ENCODE results near the gene PCDHGA4. TPM values are rescaled to one million over a fixed set of nuclear protein-coding genes. Genes with fewer than 3 reads are reported as not detected.
"Not testable (repeated sequence)": the region's sequence is repeated elsewhere in the genome, so short reads cannot be mapped to it uniquely, and the experiment has no call there.

The PCDHGA4 gene
- polyA plus RNA-seq, 6 donors from 2014 or later: 0.14 to 0.16 TPM; not detected in 4

DNA sequence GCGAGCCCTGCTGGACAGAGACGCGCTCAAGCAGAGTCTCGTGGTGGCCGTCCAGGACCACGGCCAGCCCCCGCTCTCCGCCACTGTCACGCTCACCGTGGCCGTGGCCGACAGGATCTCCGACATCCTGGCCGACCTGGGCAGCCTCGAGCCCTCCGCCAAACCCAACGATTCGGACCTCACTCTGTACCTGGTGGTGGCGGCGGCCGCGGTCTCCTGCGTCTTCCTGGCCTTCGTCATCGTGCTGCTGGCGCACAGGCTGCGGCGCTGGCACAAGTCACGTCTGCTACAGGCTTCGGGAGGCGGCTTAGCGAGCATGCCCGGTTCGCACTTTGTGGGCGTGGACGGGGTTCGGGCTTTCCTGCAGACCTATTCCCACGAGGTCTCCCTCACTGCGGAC, 22.2 kb upstream of the PCDHGA4 start:
- not testable (repeated sequence) for H3K4me3 Mint-ChIP-seq; H3K4me1 Mint-ChIP-seq; ATAC-seq (ENCODE audit: low read depth in 2 of 2); DNase-seq; H3K27ac Mint-ChIP-seq
- Mint-ChIP-seq H3K36me3 (peaks cover 14 to 30% of the 10 kb centered on the region in 2 donors), H3K27me3 (peaks cover 75 to 90% (median 85%) of the 10 kb centered on the region in 3 donors), H3K9me3 (peaks cover 9 to 93% (median 75%) of the 10 kb centered on the region in 7 donors)

DNA sequence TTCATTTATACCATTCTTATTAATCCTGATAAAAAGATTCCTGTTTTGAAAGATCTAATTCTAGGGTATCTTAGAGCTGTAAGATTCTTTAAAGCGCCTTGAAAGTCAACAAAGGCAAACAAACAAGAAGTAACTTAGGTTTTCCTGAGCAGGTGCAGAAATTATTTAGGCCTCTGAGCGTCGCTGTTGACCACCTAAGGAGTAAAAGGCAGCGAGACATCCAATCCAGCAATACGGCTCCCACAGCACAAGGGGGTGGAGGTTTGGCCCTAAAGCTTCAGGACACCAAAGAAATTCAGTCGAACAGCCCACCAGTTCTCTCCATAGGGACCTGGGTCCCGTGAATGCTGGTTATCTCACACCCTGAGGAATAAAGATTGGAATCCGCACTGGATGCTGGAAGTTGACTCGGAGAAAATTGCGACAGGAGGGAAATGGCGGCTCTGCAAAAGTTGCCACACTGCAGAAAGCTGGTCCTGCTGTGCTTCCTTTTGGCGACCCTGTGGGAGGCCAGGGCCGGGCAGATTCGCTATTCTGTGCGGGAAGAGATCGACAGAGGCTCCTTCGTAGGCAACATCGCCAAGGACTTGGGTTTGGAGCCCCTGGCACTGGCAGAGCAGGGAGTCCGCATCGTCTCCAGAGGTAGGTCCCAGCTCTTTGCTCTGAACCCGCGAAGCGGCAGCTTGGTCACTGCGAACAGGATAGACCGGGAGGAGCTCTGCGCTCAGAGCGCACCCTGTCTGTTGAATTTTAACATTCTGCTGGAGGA, 16.1 kb upstream of the PCDHGA4 start, which contains the start of gene PCDHGA2:
TSS of gene PCDHGA2 (plus strand) at position 223 of the 769 bp plus-strand sequence.
- DNase-seq (no peak), ATAC-seq (ENCODE audit: low read depth in 2 of 2) (no peak)
- Mint-ChIP-seq H3K36me3 (peaks cover 9 to 31% of the 10 kb centered on the region in 2 donors), H3K4me1 (peaks cover 0 to 3% (median 0%) of the 10 kb centered on the region in 3 donors), H3K4me3 (peak within 1 kb of the TSS in 2 of 8 donors; percentile 8 to 65), H3K9me3 (peaks cover 19 to 92% (median 70%) of the 10 kb centered on the region in 7 donors), H3K27me3 (peaks cover 76 to 92% (median 87%) of the 10 kb centered on the region in 3 donors), H3K27ac (peak within 1 kb of the TSS in 1 of 6 donors; percentile 69)

DNA sequence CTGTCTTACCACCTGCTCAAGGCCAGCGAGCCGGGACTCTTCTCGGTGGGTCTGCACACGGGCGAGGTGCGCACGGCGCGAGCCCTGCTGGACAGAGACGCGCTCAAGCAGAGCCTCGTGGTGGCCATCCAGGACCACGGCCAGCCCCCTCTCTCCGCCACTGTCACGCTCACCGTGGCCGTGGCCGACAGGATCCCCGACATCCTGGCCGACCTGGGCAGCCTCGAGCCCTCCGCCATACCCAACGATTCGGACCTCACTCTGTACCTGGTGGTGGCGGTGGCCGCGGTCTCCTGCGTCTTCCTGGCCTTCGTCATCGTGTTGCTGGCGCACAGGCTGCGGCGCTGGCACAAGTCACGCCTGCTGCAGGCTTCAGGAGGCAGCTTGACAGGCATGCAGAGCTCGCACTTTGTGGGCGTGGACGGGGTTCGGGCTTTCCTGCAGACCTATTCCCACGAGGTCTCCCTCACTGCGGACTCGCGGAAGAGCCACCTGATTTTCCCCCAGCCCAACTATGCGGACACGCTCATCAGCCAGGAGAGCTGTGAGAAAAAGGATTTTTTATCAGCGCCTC, 14.0 kb upstream of the PCDHGA4 start:
- Mint-ChIP-seq H3K9me3 (peaks cover 20 to 89% (median 65%) of the 10 kb centered on the region in 7 donors), H3K27me3 (peaks cover 67 to 89% (median 87%) of the 10 kb centered on the region in 3 donors), H3K36me3 (peaks cover 15 to 28% of the 10 kb centered on the region in 2 donors)
- not testable (repeated sequence) for H3K4me1 Mint-ChIP-seq; DNase-seq; H3K4me3 Mint-ChIP-seq; H3K27ac Mint-ChIP-seq; ATAC-seq (ENCODE audit: low read depth in 2 of 2)

DNA sequence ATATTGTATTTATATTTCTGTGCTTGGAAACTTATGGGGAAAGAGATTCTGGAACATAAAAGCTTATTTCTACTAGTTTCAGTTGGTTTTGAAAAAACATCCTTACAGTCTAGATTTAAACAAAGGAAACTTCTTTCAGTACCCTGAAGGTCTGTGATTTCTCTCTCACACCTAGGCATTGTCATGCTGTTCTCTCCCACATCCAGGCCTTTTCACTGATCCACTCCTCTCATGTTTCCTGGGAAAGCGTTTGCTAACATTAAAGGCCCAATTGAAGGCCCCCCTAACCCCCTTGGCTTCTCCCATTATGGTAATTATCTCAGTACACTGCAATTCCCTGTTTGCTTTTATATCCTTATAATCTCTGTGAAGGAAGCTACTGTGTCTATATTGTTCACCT, 12.0 kb upstream of the PCDHGA4 start:
- ATAC-seq (ENCODE audit: low read depth in 2 of 2) (no peak), DNase-seq (no peak)
- peaks cover 14 to 38% of the 10 kb centered on the region in 2 donors for H3K36me3 Mint-ChIP-seq
- H3K27me3 Mint-ChIP-seq: peaks cover 58 to 87% (median 84%) of the 10 kb centered on the region in 3 donors
- H3K4me1 Mint-ChIP-seq: peaks cover 0 to 4% (median 0%) of the 10 kb centered on the region in 3 donors
- no peak overlapping the region for H3K27ac Mint-ChIP-seq
- peaks cover 23 to 84% (median 54%) of the 10 kb centered on the region in 7 donors for H3K9me3 Mint-ChIP-seq
- no peak overlapping the region for H3K4me3 Mint-ChIP-seq

DNA sequence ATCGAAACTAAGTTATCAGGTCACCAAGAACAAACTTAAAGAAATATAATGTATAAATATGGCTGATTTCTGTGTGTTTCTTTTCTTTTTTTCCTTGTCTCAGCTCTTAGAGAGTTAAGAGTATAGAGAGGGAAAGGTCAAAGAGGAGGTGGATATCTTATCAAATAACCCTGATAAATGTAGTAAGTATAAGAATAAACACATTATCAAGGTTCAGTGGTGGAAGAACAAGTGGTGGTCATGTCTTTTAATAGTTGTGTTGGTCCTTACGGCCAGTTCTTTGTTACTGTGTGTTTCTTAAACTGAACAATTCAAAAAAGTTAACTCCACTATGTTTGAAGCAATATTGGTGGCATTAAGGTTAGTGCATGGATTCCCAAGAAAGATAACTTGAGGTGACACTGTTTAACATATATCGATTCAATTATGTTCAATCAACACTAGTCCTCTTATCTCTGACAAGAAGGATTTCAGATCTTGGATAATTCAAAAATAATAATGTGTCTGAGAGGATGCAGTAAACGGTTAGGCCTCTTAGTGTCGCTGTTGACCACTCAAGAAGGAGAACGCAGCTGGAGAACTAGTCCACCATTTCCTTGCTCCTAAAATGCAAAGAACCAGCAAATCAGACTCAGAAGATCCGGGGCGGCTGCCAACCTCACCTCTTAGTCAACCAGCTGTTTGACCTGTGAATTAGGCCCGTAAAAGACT, 11.4 kb upstream of the PCDHGA4 start, which contains the start of gene PCDHGA3:
TSS of gene PCDHGA3 (plus strand) at position 588 of the 711 bp plus-strand sequence. CDS start 205 bp downstream, outside the sequence.
- Mint-ChIP-seq H3K4me1 (peaks cover 0 to 4% (median 0%) of the 10 kb centered on the region in 3 donors), H3K36me3 (peaks cover 8 to 33% of the 10 kb centered on the region in 2 donors), H3K27me3 (peaks cover 57 to 84% (median 84%) of the 10 kb centered on the region in 3 donors), H3K4me3 (peak within 1 kb of the TSS in 5 of 8 donors; percentile 22 to 56 (median 37)), H3K27ac (peak within 1 kb of the TSS in 1 of 6 donors; percentile 59), H3K9me3 (peaks cover 19 to 84% (median 48%) of the 10 kb centered on the region in 7 donors)
- DNase-seq: no peak
- no peak for ATAC-seq (ENCODE audit: low read depth in 2 of 2)

DNA sequence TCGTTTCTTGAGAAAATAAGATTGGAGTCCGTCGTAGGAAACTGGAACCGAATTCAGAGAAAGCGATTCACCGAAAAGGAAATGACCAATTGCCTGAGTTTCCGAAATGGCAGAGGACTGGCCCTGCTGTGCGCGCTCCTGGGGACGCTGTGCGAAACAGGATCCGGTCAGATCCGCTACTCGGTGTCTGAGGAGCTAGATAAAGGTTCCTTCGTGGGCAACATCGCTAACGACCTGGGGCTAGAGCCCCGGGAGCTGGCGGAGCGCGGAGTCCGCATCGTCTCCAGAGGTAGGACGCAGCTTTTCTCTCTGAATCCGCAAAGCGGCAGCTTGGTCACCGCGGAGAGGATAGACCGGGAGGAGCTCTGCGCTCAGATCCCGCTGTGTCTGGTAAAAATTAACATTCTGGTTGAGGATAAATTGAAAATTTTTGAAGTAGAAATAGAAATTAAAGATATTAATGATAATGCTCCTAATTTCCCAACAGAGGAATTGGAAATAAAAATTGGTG, 10.8 kb upstream of the PCDHGA4 start:
- DNase-seq (no peak), ATAC-seq (ENCODE audit: low read depth in 2 of 2) (no peak)
- H3K36me3 Mint-ChIP-seq: peaks cover 5 to 27% of the 10 kb centered on the region in 2 donors
- peak overlapping the region in 5 of 8 donors; percentile 22 to 56 (median 37) for H3K4me3 Mint-ChIP-seq
- peaks cover 58 to 84% (median 84%) of the 10 kb centered on the region in 3 donors for H3K27me3 Mint-ChIP-seq
- H3K9me3 Mint-ChIP-seq: peaks cover 19 to 84% (median 47%) of the 10 kb centered on the region in 7 donors
- H3K4me1 Mint-ChIP-seq: peaks cover 0 to 4% (median 0%) of the 10 kb centered on the region in 3 donors
- no peak overlapping the region for H3K27ac Mint-ChIP-seq

DNA sequence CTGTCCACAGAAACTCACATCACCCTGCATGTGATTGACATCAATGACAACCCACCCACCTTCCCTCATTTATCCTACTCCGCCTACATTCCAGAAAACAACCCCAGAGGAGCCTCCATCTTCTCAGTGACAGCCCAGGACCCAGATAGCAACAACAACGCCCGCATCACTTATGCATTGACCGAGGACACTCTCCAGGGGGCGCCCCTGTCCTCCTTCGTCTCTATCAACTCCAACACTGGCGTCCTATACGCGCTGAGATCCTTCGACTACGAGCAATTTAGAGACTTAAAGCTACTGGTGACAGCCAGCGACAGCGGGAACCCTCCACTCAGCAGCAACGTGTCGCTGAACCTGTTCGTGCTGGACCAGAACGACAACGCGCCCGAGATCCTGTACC, 9.5 kb upstream of the PCDHGA4 start:
- DNase-seq (no peak), ATAC-seq (ENCODE audit: low read depth in 2 of 2) (no peak)
- peaks cover 8 to 27% of the 10 kb centered on the region in 2 donors for H3K36me3 Mint-ChIP-seq
- H3K27me3 Mint-ChIP-seq: peaks cover 60 to 89% (median 82%) of the 10 kb centered on the region in 3 donors
- H3K4me1 Mint-ChIP-seq: peaks cover 0 to 6% (median 4%) of the 10 kb centered on the region in 3 donors
- peak overlapping the region in 1 of 8 donors; percentile 44 for H3K4me3 Mint-ChIP-seq
- no peak overlapping the region for H3K27ac Mint-ChIP-seq
- peaks cover 20 to 84% (median 47%) of the 10 kb centered on the region in 7 donors for H3K9me3 Mint-ChIP-seq

DNA sequence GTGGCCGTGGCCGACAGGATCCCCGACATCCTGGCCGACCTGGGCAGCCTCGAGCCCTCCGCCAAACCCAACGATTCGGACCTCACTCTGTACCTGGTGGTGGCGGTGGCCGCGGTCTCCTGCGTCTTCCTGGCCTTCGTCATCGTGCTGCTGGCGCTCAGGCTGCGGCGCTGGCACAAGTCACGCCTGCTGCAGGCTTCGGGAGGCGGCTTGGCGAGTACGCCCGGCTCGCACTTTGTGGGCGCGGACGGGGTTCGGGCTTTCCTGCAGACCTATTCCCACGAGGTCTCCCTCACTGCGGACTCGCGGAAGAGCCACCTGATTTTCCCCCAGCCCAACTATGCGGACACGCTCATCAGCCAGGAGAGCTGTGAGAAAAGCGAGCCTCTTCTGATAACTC, 8.8 kb upstream of the PCDHGA4 start:
- H3K27ac Mint-ChIP-seq: peak overlapping the region in 1 of 6 donors; percentile 62
- ATAC-seq (ENCODE audit: low read depth in 2 of 2); H3K4me3 Mint-ChIP-seq; DNase-seq; H3K4me1 Mint-ChIP-seq: not testable (repeated sequence)
- H3K27me3 Mint-ChIP-seq: peaks cover 66 to 90% (median 82%) of the 10 kb centered on the region in 3 donors
- peaks cover 11 to 27% of the 10 kb centered on the region in 2 donors for H3K36me3 Mint-ChIP-seq
- peaks cover 19 to 87% (median 43%) of the 10 kb centered on the region in 7 donors for H3K9me3 Mint-ChIP-seq

DNA sequence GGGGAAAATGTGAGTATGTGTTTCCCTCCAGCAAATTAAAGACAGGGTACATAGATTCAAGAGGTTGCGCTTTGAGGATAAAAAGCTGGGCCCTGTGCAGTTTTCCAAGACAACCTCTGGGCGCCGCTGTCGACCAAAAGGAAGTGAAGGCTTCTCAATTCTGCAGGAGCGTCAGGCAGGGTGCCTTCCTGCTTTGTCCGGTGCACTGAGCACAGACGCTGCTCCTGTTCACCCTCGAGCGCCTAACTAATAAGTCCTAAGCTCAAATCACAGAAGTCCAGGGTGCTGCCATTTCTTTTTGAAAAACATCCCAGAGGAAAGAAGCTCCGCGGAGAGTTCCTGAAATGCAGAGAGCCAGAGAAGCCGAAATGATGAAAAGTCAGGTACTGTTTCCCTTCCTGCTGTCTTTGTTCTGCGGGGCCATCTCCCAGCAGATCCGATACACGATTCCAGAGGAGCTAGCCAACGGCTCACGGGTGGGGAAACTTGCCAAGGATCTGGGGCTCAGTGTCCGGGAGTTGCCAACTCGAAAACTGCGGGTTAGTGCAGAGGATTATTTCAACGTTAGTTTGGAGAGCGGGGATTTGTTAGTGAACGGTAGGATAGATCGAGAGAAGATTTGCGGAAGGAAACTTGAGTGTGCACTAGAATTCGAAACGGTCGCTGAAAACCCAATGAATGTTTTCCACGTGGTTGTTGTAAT, 4.8 kb upstream of the PCDHGA4 start, which contains the start of gene PCDHGB1:
TSS of gene PCDHGB1 (plus strand) at position 183 of the 703 bp plus-strand sequence. CDS start at position 345, 162 bp downstream.
- Mint-ChIP-seq H3K36me3 (peaks cover 10 to 37% of the 10 kb centered on the region in 2 donors), H3K27me3 (peaks cover 55 to 87% (median 73%) of the 10 kb centered on the region in 3 donors), H3K27ac (peak within 1 kb of the TSS in 2 of 6 donors; percentile 90 to 94), H3K9me3 (peaks cover 18 to 79% (median 36%) of the 10 kb centered on the region in 7 donors), H3K4me1 (peaks cover 0 to 6% (median 0%) of the 10 kb centered on the region in 3 donors), H3K4me3 (peak within 1 kb of the TSS in 5 of 8 donors; percentile 7 to 75 (median 65))
- DNase-seq (no peak), ATAC-seq (ENCODE audit: low read depth in 2 of 2) (peak in 1 of 2 donors; percentile 28)

DNA sequence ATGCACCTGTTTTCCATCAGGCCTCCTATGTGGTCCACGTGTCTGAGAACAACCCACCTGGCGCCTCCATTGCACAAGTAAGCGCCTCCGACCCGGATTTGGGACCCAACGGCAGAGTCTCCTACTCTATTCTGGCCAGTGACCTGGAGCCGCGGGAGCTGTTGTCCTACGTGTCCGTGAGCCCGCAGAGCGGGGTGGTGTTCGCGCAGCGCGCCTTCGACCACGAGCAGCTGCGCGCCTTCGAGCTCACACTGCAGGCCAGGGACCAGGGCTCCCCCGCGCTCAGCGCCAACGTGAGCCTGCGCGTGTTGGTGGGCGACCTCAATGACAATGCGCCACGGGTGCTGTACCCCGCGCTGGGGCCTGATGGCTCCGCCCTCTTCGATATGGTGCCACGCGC, 3.2 kb upstream of the PCDHGA4 start:
- no peak for DNase-seq
- no peak for ATAC-seq (ENCODE audit: low read depth in 2 of 2)
- H3K27ac Mint-ChIP-seq: no peak overlapping the region
- H3K9me3 Mint-ChIP-seq: peaks cover 16 to 83% (median 38%) of the 10 kb centered on the region in 7 donors
- H3K4me1 Mint-ChIP-seq: peaks cover 0 to 6% (median 0%) of the 10 kb centered on the region in 3 donors
- peaks cover 5 to 39% of the 10 kb centered on the region in 2 donors for H3K36me3 Mint-ChIP-seq
- peaks cover 57 to 87% (median 79%) of the 10 kb centered on the region in 3 donors for H3K27me3 Mint-ChIP-seq
- H3K4me3 Mint-ChIP-seq: no peak overlapping the region

DNA sequence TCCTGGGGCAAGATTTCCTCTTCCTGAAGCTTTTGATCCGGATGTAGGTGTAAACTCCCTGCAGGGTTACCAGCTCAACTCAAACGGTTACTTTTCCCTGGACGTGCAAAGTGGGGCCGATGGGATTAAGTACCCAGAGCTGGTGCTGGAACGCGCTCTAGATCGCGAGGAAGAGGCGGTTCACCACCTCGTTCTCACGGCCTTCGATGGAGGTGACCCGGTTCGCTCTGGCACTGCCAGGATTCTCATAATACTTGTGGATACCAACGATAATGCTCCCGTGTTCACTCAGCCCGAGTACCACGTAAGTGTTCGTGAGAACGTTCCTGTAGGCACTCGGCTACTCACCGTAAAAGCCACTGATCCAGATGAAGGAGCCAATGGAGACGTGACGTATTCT, 820 bp downstream of the PCDHGA4 start:
- Mint-ChIP-seq H3K27ac (no peak overlapping the region), H3K36me3 (peaks cover 11 to 49% of the 10 kb centered on the region in 2 donors), H3K4me3 (peak overlapping the region in 1 of 8 donors; percentile 12), H3K27me3 (peaks cover 60 to 90% (median 78%) of the 10 kb centered on the region in 3 donors), H3K4me1 (peaks cover 0 to 4% (median 0%) of the 10 kb centered on the region in 3 donors), H3K9me3 (peaks cover 20 to 70% (median 44%) of the 10 kb centered on the region in 7 donors)
- ATAC-seq (ENCODE audit: low read depth in 2 of 2) (no peak), DNase-seq (no peak)

DNA sequence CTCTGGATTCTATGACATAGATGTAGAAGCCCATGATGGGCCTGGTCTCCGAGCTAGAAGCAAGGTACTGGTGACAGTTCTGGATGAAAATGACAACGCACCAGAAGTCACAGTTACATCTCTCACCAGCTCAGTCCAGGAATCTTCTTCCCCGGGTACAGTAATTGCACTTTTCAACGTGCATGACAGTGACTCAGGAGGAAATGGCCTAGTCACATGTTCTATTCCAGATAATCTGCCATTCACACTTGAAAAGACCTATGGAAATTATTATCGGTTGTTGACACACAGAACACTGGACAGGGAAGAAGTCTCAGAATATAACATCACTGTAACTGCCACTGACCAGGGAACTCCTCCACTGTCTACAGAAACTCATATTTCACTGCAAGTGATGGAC, 1.3 kb downstream of the PCDHGA4 start:
- Mint-ChIP-seq H3K4me1 (peaks cover 0 to 4% (median 0%) of the 10 kb centered on the region in 3 donors), H3K36me3 (peaks cover 16 to 53% of the 10 kb centered on the region in 2 donors), H3K27me3 (peaks cover 60 to 90% (median 78%) of the 10 kb centered on the region in 3 donors), H3K4me3 (peak overlapping the region in 1 of 8 donors; percentile 18), H3K27ac (no peak overlapping the region), H3K9me3 (peaks cover 20 to 71% (median 48%) of the 10 kb centered on the region in 7 donors)
- ATAC-seq (ENCODE audit: low read depth in 2 of 2): no peak
- no peak for DNase-seq
